ENCODE data around the gene ZYG11B.

Gene ZYG11B

DNA sequence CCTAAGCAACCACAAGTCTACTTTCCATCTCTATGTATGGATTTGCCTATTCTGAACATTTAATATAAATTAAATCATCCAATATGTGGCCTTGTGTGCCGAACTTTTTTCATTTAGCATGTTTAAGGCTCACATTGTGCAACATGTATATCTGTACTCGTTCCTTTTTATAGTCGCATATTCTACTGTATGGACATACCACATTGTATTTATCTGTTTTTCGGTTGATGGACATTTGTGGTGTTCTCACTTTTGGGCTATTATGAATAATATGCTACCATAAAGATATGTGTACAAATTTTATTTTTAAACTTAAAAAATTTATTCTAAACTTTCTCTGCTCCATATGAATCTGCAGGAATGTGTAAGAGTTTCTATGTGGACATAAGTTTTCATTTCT lies 129.3 kb downstream of the ZYG11B start:
- TF ChIP-seq PPARA (CRISPR knock-in tag; IDR thresholded peaks at IDR 0.05; ENCODE audit: borderline replicate concordance) = no peak
- TF ChIP-seq TCF4 (CRISPR knock-in tag; IDR thresholded peaks at IDR 0.05; ENCODE audit: borderline replicate concordance) = no peak
- no peak for TF ChIP-seq SNAI2 (CRISPR knock-in tag; IDR thresholded peaks at IDR 0.05)
- TF ChIP-seq, protein P1, sequence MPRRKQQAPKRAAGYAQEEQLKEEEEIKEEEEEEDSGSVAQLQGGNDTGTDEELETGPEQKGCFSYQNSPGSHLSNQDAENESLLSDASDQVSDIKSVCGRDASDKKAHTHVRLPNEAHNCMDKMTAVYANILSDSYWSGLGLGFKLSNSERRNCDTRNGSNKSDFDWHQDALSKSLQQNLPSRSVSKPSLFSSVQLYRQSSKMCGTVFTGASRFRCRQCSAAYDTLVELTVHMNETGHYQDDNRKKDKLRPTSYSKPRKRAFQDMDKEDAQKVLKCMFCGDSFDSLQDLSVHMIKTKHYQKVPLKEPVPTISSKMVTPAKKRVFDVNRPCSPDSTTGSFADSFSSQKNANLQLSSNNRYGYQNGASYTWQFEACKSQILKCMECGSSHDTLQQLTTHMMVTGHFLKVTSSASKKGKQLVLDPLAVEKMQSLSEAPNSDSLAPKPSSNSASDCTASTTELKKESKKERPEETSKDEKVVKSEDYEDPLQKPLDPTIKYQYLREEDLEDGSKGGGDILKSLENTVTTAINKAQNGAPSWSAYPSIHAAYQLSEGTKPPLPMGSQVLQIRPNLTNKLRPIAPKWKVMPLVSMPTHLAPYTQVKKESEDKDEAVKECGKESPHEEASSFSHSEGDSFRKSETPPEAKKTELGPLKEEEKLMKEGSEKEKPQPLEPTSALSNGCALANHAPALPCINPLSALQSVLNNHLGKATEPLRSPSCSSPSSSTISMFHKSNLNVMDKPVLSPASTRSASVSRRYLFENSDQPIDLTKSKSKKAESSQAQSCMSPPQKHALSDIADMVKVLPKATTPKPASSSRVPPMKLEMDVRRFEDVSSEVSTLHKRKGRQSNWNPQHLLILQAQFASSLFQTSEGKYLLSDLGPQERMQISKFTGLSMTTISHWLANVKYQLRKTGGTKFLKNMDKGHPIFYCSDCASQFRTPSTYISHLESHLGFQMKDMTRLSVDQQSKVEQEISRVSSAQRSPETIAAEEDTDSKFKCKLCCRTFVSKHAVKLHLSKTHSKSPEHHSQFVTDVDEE (CRISPR knock-in tag; IDR thresholded peaks at IDR 0.05) = no peak
- no peak for TF ChIP-seq ZFP30 (CRISPR knock-in tag; IDR thresholded peaks at IDR 0.05)
- peak; percentile 92 for TF ChIP-seq ZNF8 (CRISPR knock-in tag; IDR thresholded peaks at IDR 0.05)
- no peak for ATAC-seq

DNA sequence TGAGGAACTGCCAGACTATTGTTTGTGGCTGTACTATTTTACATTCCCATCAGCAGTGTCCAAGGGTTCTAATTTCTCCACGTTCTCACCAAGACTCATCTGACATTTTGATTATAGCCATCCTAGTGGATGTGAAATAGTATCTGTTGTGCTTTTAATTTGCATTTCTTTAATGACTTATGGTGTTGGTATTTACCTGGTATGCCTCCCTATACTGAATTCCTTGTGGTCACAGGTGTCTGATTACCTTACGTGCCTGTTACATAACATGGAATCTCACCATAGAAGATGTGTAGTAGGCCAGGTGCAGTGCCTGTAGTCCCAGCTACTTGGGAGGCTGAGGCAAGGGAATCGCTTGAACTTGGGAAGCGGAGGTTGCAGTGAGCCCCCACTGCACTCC lies 129.8 kb downstream of the ZYG11B start:
- no peak for TF ChIP-seq ZFP30 (CRISPR knock-in tag; IDR thresholded peaks at IDR 0.05)
- TF ChIP-seq, protein P1 (CRISPR knock-in tag; IDR thresholded peaks at IDR 0.05) = no peak
- TF ChIP-seq, protein P2, sequence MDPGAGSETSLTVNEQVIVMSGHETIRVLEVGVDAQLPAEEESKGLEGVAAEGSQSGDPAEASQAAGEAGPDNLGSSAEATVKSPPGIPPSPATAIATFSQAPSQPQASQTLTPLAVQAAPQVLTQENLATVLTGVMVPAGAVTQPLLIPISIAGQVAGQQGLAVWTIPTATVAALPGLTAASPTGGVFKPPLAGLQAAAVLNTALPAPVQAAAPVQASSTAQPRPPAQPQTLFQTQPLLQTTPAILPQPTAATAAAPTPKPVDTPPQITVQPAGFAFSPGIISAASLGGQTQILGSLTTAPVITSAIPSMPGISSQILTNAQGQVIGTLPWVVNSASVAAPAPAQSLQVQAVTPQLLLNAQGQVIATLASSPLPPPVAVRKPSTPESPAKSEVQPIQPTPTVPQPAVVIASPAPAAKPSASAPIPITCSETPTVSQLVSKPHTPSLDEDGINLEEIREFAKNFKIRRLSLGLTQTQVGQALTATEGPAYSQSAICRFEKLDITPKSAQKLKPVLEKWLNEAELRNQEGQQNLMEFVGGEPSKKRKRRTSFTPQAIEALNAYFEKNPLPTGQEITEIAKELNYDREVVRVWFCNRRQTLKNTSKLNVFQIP (CRISPR knock-in tag; IDR thresholded peaks at IDR 0.05; ENCODE audit: borderline replicate concordance, low read depth) = no peak
- no peak for TF ChIP-seq ARNTL (CRISPR knock-in tag; IDR thresholded peaks at IDR 0.05; ENCODE audit: borderline replicate concordance, low read depth)
- no peak for TF ChIP-seq SNAI2 (CRISPR knock-in tag; IDR thresholded peaks at IDR 0.05)
- no peak for TF ChIP-seq OSR1 (CRISPR knock-in tag; IDR thresholded peaks at IDR 0.05)
- TF ChIP-seq CSDC2 (CRISPR knock-in tag; IDR thresholded peaks at IDR 0.05) = no peak
- no peak for TF ChIP-seq ZNF8 (CRISPR knock-in tag; IDR thresholded peaks at IDR 0.05)
- no peak for TF ChIP-seq GLIS3 (CRISPR knock-in tag; IDR thresholded peaks at IDR 0.05)
- TF ChIP-seq ESRRG (CRISPR knock-in tag; IDR thresholded peaks at IDR 0.05) = no peak
- no peak for TF ChIP-seq ZNF565 (CRISPR knock-in tag; conservative IDR thresholded peaks at IDR 0.05; ENCODE audit: low read depth)
- ATAC-seq = no peak

DNA sequence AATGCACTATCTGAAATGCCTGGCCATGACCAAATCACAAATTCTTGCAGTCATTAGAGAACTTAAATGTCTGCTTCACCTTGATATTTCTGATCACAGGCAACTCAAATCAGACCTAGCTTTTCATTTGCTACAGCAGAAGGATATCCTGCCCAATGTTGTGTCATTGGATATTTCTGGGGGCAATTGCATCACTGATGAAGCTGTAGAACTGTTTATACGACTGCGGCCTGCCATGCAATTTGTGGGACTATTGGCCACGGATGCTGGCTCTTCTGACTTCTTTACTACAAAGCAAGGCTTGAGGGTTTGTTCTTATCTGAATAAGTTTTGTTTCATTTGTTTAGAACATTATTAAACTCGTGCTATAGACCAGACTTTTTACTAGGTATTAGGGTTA lies 131.2 kb downstream of the ZYG11B start:
- TF ChIP-seq CSDC2 (CRISPR knock-in tag; IDR thresholded peaks at IDR 0.05) (no peak), RARB (CRISPR knock-in tag; IDR thresholded peaks at IDR 0.05) (no peak)
- TF ChIP-seq, protein P3, sequence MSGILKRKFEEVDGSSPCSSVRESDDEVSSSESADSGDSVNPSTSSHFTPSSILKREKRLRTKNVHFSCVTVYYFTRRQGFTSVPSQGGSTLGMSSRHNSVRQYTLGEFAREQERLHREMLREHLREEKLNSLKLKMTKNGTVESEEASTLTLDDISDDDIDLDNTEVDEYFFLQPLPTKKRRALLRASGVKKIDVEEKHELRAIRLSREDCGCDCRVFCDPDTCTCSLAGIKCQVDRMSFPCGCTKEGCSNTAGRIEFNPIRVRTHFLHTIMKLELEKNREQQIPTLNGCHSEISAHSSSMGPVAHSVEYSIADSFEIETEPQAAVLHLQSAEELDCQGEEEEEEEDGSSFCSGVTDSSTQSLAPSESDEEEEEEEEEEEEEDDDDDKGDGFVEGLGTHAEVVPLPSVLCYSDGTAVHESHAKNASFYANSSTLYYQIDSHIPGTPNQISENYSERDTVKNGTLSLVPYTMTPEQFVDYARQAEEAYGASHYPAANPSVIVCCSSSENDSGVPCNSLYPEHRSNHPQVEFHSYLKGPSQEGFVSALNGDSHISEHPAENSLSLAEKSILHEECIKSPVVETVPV (CRISPR knock-in tag; IDR thresholded peaks at IDR 0.05) = no peak
- ATAC-seq = no peak

DNA sequence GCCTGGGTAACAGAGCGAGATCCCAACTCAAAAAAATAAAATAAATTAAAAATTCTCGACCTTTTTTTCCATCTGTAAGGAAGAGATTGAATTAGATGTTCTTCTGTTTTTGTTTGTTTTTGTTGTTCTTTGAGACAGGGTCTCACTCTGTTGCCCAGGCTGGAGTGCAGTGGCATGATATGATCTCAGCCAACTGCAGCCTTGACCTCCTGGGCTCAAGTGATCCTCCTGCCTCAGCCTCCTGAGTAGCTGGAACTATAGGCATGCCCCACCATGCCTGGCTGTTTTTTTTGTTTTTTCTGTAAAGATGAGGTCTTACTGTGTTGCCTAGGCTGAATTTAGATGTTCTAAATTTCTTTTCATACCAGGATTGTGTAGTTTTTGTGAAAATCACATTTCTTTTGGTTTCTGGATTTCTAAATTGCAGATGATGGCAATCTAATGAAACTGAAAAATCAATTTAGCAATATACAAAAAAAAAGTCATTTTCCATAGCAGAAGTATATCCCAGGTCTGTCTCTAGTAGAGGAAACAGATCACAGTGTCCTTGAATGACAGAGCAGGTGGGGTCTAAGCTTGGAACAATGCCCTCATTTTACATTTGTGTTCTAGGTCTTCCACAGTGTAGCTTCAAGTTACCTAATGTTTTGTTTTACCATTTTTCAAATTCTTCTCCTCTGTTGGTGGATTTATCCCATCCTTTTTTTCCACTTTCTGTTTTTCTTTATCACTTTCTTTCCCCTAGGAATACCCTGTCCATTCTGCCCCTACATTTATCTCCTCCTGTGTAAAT lies 136.6 kb downstream of the ZYG11B start:
- ATAC-seq = no peak
- TF ChIP-seq ZFP3 (CRISPR knock-in tag; IDR thresholded peaks at IDR 0.05) (no peak), OSR1 (CRISPR knock-in tag; IDR thresholded peaks at IDR 0.05) (no peak), CSDC2 (CRISPR knock-in tag; IDR thresholded peaks at IDR 0.05) (no peak), ZNF565 (CRISPR knock-in tag; conservative IDR thresholded peaks at IDR 0.05; ENCODE audit: low read depth) (no peak), TOX (CRISPR knock-in tag; IDR thresholded peaks at IDR 0.05; ENCODE audit: borderline replicate concordance) (no peak), ZFP30 (CRISPR knock-in tag; IDR thresholded peaks at IDR 0.05) (no peak), BACH2 (CRISPR knock-in tag; IDR thresholded peaks at IDR 0.05; ENCODE audit: borderline replicate concordance) (no peak)
- TF ChIP-seq, protein P1 (CRISPR knock-in tag; IDR thresholded peaks at IDR 0.05) = no peak
- TF ChIP-seq, protein P3 (CRISPR knock-in tag; IDR thresholded peaks at IDR 0.05) = no peak
- TF ChIP-seq, protein P4, sequence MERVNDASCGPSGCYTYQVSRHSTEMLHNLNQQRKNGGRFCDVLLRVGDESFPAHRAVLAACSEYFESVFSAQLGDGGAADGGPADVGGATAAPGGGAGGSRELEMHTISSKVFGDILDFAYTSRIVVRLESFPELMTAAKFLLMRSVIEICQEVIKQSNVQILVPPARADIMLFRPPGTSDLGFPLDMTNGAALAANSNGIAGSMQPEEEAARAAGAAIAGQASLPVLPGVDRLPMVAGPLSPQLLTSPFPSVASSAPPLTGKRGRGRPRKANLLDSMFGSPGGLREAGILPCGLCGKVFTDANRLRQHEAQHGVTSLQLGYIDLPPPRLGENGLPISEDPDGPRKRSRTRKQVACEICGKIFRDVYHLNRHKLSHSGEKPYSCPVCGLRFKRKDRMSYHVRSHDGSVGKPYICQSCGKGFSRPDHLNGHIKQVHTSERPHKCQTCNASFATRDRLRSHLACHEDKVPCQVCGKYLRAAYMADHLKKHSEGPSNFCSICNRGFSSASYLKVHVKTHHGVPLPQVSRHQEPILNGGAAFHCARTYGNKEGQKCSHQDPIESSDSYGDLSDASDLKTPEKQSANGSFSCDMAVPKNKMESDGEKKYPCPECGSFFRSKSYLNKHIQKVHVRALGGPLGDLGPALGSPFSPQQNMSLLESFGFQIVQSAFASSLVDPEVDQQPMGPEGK (CRISPR knock-in tag; IDR thresholded peaks at IDR 0.05; ENCODE audit: borderline replicate concordance) = no peak
